GM10266 (cell line): Measurements from ENCODE around the gene CNTNAP5.

Source experiments
- DNase-seq: peaks from one replicate; pipeline ENCODE4 v3.0.0; 2012; ENCODE audit errors: extremely low spot score
- TF ChIP-seq, protein P1 (sequence below): IDR thresholded peaks from 2 replicates; pipeline ENCODE4 v1.5.1; 2012; ENCODE audit warnings: mild to moderate bottlenecking, low read depth; ENCODE audit not compliant: control insufficient read depth, insufficient read depth; ENCODE audit errors: missing control alignments

CNTNAP5 gene

DNA sequence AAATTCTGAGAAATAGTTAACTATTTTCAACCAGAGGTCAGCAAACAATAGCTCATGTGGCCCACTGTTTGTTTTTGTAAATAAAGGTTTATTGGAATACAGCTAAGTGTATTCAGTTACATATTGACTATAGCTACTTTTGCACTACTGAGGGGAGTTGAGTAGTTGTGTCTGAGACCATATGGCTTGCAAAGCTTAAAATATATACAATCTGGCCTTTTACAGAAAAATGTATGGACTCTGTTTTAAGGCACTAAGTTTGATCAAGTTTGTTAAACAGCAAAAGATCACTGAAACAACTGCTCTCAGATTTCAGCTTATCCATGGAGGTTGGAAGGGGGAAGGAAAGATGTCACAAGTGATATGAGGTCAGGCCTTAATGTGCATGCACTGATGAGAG, 667.1 kb downstream of the CNTNAP5 start:
- no peak for DNase-seq
- TF ChIP-seq, protein P1, sequence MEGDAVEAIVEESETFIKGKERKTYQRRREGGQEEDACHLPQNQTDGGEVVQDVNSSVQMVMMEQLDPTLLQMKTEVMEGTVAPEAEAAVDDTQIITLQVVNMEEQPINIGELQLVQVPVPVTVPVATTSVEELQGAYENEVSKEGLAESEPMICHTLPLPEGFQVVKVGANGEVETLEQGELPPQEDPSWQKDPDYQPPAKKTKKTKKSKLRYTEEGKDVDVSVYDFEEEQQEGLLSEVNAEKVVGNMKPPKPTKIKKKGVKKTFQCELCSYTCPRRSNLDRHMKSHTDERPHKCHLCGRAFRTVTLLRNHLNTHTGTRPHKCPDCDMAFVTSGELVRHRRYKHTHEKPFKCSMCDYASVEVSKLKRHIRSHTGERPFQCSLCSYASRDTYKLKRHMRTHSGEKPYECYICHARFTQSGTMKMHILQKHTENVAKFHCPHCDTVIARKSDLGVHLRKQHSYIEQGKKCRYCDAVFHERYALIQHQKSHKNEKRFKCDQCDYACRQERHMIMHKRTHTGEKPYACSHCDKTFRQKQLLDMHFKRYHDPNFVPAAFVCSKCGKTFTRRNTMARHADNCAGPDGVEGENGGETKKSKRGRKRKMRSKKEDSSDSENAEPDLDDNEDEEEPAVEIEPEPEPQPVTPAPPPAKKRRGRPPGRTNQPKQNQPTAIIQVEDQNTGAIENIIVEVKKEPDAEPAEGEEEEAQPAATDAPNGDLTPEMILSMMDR: no peak

DNA sequence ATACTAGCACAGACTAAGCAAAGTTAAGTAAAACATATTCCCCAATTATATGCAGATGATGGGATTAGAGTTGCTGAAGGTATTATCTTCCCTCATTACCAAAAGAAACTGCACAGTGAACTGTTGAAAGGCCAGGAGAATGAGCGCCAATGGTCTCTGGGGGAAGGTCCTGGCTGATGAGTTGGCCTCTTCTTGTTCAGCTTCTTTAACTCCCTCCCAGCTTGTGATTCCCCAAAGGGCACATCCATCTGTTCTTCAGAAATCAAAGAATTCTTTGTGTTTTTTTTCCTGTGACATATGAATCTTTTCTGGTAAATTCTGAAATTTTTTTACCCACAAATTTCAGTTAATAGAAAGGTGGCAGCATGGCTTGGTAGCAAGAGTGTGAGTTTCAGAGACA, 667.6 kb downstream of the CNTNAP5 start:
- DNase-seq: no peak
- TF ChIP-seq, protein P1: no peak

DNA sequence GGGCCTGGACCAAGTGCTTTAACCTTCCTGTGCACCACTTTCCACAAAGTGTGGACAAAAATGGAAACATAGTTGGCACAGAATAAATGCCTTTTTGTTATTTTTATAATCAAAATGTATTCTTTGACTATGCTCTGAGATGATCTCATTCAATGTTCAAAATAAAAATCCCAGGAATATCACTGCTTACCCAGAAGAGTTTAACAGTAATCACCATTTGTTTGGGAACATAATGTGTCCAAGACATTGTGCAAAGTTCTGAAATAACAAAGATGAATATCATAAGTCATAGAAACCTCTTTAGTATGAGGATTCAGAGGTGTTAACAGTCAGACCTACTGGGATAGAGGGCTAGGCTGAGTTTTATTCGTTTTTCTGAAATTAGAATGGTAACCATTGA, 668.1 kb downstream of the CNTNAP5 start:
- no peak for DNase-seq
- TF ChIP-seq, protein P1: no peak

DNA sequence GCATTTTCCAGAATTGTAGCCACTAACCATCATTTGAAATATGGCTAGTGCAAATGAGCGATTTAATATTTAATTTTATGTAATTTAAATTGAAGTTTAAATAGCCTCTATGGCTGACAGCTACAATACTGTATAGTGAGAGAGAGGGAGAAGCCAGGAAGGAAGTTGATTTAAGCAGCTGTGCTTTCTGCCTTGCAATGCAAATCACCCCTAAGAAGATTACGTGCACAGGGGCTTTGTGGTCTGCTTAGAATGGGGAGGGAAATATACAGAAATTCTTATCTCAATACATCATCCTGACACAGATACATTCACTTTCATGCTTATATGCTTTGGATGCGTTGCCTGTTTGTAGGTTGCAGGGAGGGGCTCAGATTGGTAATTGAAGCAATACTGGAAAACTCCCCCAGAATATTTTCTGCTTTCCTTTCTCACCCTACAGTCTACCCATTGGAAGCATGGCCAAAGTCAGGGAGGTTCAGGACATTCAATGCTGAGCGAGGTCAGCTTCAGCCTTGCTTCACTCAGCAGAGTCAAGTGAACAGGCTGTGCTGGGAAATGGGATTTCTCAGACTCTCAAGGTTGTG, 674.0 kb downstream of the CNTNAP5 start:
- DNase-seq: no peak
- TF ChIP-seq, protein P1: no peak

DNA sequence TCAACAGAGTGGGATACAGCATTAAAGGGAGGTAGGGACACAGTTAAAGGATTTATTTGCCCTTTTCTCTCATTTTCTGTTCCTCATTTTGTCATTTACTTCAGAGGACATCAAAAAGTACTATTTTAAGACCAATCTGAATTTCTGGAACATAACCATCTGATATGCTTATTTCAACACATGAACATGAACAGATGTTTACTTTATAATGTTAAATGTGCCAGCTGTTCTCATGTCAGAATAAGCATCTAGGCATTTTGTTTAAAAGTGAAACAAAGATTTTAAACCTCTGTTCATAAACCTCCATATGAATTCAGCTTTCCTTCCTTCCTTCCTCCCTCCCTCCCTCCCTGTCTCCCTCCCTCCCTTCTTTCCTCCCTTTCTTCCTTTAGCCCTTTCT, 677.7 kb downstream of the CNTNAP5 start:
- TF ChIP-seq, protein P1: no peak
- no peak for DNase-seq

DNA sequence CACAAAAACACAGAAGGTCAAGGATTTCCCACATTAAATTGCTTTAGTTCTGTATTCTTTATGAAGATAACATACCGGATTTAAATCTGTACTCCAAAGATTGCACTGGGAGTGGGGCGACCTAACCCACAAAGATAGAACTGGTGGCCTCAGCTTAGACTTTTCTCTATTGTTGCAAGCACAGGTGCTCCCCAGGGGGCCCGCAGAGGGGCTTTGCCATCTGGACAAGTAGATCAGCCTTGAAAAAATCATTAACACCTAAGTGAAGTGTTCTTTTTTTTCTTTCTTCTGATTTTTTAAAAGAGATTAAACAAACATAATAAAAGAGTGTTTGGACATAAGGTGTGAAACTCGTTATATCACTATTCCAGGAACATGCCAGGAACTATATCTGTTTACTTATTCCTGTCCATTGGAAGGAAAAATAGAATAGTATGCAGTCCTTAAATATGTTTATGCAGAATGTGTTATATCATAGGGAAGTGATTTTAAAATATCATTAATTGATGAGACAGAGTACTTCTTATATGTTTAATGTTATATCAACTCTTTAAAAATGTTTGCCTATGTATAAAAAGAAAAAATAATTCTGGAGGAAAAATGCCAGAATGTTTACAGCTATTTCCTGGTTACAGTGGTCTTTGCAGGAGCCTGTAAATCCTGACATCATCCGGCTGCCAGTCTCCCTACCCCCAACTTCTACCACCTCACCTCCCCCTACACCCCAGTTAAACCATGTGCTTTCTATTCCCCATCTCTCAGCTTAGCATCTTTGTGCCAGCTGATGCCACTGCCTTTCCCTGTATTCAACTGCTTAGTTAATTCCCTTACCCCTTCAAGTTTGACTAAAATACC, 679.2 kb downstream of the CNTNAP5 start:
- TF ChIP-seq, protein P1: no peak
- DNase-seq: no peak

DNA sequence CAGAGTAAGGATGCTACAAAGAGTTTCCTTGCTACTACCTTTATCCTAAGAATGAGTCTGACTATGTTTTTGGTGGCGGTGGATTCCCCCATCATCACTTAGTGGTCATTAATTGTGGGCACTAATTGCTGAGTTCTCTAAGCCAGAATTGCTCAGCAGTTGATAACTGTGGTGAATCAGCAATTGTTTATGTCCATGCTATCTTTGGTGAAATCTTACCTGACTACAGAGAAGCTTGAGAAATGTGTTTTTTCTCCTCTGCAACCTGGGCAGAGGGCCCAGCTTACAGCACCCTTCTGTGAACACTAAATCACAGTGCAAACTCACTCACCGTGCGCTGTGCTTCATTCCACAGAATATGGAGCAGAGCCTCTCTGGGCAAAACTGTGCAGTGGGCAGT, 683.6 kb downstream of the CNTNAP5 start:
- TF ChIP-seq, protein P1: no peak
- DNase-seq: no peak
